GM04504 (cell line): Measurements from ENCODE around the gene SEMA5A.

Experiments
- DNase-seq: peaks from one replicate; pipeline ENCODE4 v3.0.0-alpha.2; 2012; ENCODE audit warnings: low read depth

The SEMA5A gene

GRCh38 chr5:9168791-9169556, 376.9 kb downstream of the SEMA5A start:
- no peak for DNase-seq

GRCh38 chr5:9166202-9167112, 379.4 kb downstream of the SEMA5A start:
- DNase-seq: no peak

- DNase-seq: no peak
These were observed 380.3 kb downstream of the SEMA5A start for GRCh38 chr5:9165546-9165945.

- DNase-seq: no peak
These were observed 385.1 kb downstream of the SEMA5A start for GRCh38 chr5:9160747-9161146.

GRCh38 chr5:9157811-9158210, 388.1 kb downstream of the SEMA5A start:
- DNase-seq: no peak

- no peak for DNase-seq
These were observed 388.9 kb downstream of the SEMA5A start for GRCh38 chr5:9157020-9157419.

GRCh38 chr5:9156282-9156681, 389.6 kb downstream of the SEMA5A start:
- DNase-seq: peak; percentile 52

- DNase-seq: no peak
These were observed 394.0 kb downstream of the SEMA5A start for GRCh38 chr5:9151684-9152427.

- peak; percentile 39 for DNase-seq
These were observed 395.9 kb downstream of the SEMA5A start for GRCh38 chr5:9149988-9150387.

- DNase-seq: no peak
These were observed 397.6 kb downstream of the SEMA5A start for GRCh38 chr5:9148242-9148641.

- DNase-seq: no peak
These were observed 405.2 kb downstream of the SEMA5A start for GRCh38 chr5:9140711-9141110.

GRCh38 chr5:9140202-9140601, 405.7 kb downstream of the SEMA5A start:
- DNase-seq: no peak

GRCh38 chr5:9139344-9139743, 406.5 kb downstream of the SEMA5A start:
- DNase-seq: no peak

- DNase-seq: no peak
These were observed 417.7 kb downstream of the SEMA5A start for GRCh38 chr5:9128136-9128535.

GRCh38 chr5:9126490-9126889, 419.4 kb downstream of the SEMA5A start:
- no peak for DNase-seq

- no peak for DNase-seq
These were observed 420.0 kb downstream of the SEMA5A start for GRCh38 chr5:9125852-9126251.

GRCh38 chr5:9124838-9125237, 421.0 kb downstream of the SEMA5A start:
- no peak for DNase-seq

GRCh38 chr5:9124071-9124470, 421.8 kb downstream of the SEMA5A start:
- no peak for DNase-seq

GRCh38 chr5:9122528-9122927, 423.3 kb downstream of the SEMA5A start:
- DNase-seq: no peak

- no peak for DNase-seq
These were observed 424.3 kb downstream of the SEMA5A start for GRCh38 chr5:9121597-9121996.

GRCh38 chr5:9118852-9119251, 427.0 kb downstream of the SEMA5A start:
- no peak for DNase-seq

- no peak for DNase-seq
These were observed 430.8 kb downstream of the SEMA5A start for GRCh38 chr5:9115093-9115492.
